Measurements from ENCODE around the gene ATP1A4. TPM values are rescaled to one million over a fixed set of nuclear protein-coding genes. Genes with fewer than 3 reads are reported as not detected.

Gene ATP1A4
- total and polyA plus RNA-seq, 2 donors (not counting 1 experiment from before 2014, with no cell fraction given): not detected

- no peaks in the 10 kb centered on the region for H3K9me3 ChIP-seq (ENCODE audit: control insufficient read depth, insufficient read depth, low read depth, low read length)
- TF ChIP-seq, protein P1, sequence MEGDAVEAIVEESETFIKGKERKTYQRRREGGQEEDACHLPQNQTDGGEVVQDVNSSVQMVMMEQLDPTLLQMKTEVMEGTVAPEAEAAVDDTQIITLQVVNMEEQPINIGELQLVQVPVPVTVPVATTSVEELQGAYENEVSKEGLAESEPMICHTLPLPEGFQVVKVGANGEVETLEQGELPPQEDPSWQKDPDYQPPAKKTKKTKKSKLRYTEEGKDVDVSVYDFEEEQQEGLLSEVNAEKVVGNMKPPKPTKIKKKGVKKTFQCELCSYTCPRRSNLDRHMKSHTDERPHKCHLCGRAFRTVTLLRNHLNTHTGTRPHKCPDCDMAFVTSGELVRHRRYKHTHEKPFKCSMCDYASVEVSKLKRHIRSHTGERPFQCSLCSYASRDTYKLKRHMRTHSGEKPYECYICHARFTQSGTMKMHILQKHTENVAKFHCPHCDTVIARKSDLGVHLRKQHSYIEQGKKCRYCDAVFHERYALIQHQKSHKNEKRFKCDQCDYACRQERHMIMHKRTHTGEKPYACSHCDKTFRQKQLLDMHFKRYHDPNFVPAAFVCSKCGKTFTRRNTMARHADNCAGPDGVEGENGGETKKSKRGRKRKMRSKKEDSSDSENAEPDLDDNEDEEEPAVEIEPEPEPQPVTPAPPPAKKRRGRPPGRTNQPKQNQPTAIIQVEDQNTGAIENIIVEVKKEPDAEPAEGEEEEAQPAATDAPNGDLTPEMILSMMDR (conservative IDR thresholded peaks at IDR 0.05 in 1 of 2, IDR thresholded peaks at IDR 0.05 in 1 of 2; ENCODE audit: low read depth in 1 of 2, low read length in 2 of 2): no peak
- TF ChIP-seq EZH2 (IDR thresholded peaks at IDR 0.05; ENCODE audit: low read length, missing control alignments): no peak
- H2AFZ ChIP-seq (ENCODE audit: low read length): no peak overlapping the region
- no peak overlapping the region for H3K4me2 ChIP-seq (ENCODE audit: extremely low read depth, insufficient read depth, low read length)
- H3K4me3 ChIP-seq (replicated peaks in 1 of 4; ENCODE audit: control extremely low read depth in 1 of 4, insufficient read depth in 1 of 4, low read depth in 3 of 4, low read length in 4 of 4): no peak overlapping the region
- no peaks in the 10 kb centered on the region for H3K79me2 ChIP-seq (ENCODE audit: control insufficient read depth, insufficient read depth, low read length)
- no peak overlapping the region for H3K9ac ChIP-seq (ENCODE audit: insufficient read depth, low read length)
- no peak for DNase-seq (ENCODE audit: low read depth in 2 of 2)
- no peaks in the 10 kb centered on the region for H4K20me1 ChIP-seq (ENCODE audit: control insufficient read depth, extremely low read depth, insufficient read depth, low read length)
- no peaks in the 10 kb centered on the region for H3K36me3 ChIP-seq (ENCODE audit: control insufficient read depth, insufficient read depth, low read length)
- no peaks in the 10 kb centered on the region for H3K4me1 ChIP-seq (ENCODE audit: control insufficient read depth, extremely low read depth, insufficient read depth, low read length)
- H3K27ac ChIP-seq (ENCODE audit: insufficient read depth, low read length): no peak overlapping the region
- H3K27me3 ChIP-seq (ENCODE audit: control insufficient read depth, insufficient read depth, low read length): peaks cover 5% of the 10 kb centered on the region
These were observed 12.7 kb downstream of the ATP1A4 start for GRCh38 chr1:160164121-160164520.

- H3K36me3 ChIP-seq (ENCODE audit: control insufficient read depth, insufficient read depth, low read length): no peaks in the 10 kb centered on the region
- H3K9ac ChIP-seq (ENCODE audit: insufficient read depth, low read length): no peak overlapping the region
- H3K79me2 ChIP-seq (ENCODE audit: control insufficient read depth, insufficient read depth, low read length): no peaks in the 10 kb centered on the region
- H2AFZ ChIP-seq (ENCODE audit: low read length): no peak overlapping the region
- DNase-seq (ENCODE audit: low read depth in 2 of 2): no peak
- no peaks in the 10 kb centered on the region for H3K9me3 ChIP-seq (ENCODE audit: control insufficient read depth, insufficient read depth, low read depth, low read length)
- H3K4me1 ChIP-seq (ENCODE audit: control insufficient read depth, extremely low read depth, insufficient read depth, low read length): no peaks in the 10 kb centered on the region
- TF ChIP-seq EZH2 (IDR thresholded peaks at IDR 0.05; ENCODE audit: low read length, missing control alignments): no peak
- TF ChIP-seq, protein P1 (conservative IDR thresholded peaks at IDR 0.05 in 1 of 2, IDR thresholded peaks at IDR 0.05 in 1 of 2; ENCODE audit: low read depth in 1 of 2, low read length in 2 of 2): no peak
- no peak overlapping the region for H3K4me3 ChIP-seq (replicated peaks in 1 of 4; ENCODE audit: control extremely low read depth in 1 of 4, insufficient read depth in 1 of 4, low read depth in 3 of 4, low read length in 4 of 4)
- H3K27me3 ChIP-seq (ENCODE audit: control insufficient read depth, insufficient read depth, low read length): peaks cover 2% of the 10 kb centered on the region
- no peaks in the 10 kb centered on the region for H4K20me1 ChIP-seq (ENCODE audit: control insufficient read depth, extremely low read depth, insufficient read depth, low read length)
- H3K4me2 ChIP-seq (ENCODE audit: extremely low read depth, insufficient read depth, low read length): no peak overlapping the region
- H3K27ac ChIP-seq (ENCODE audit: insufficient read depth, low read length): no peak overlapping the region
These were observed 14.9 kb downstream of the ATP1A4 start for GRCh38 chr1:160166166-160166868.

GRCh38 chr1:160167056-160167455 is 15.7 kb downstream of the ATP1A4 start:
- no peaks in the 10 kb centered on the region for H4K20me1 ChIP-seq (ENCODE audit: control insufficient read depth, extremely low read depth, insufficient read depth, low read length)
- no peak overlapping the region for H3K9ac ChIP-seq (ENCODE audit: insufficient read depth, low read length)
- no peaks in the 10 kb centered on the region for H3K9me3 ChIP-seq (ENCODE audit: control insufficient read depth, insufficient read depth, low read depth, low read length)
- no peaks in the 10 kb centered on the region for H3K36me3 ChIP-seq (ENCODE audit: control insufficient read depth, insufficient read depth, low read length)
- H3K4me1 ChIP-seq (ENCODE audit: control insufficient read depth, extremely low read depth, insufficient read depth, low read length): no peaks in the 10 kb centered on the region
- DNase-seq (ENCODE audit: low read depth in 2 of 2): no peak
- no peak overlapping the region for H2AFZ ChIP-seq (ENCODE audit: low read length)
- H3K4me2 ChIP-seq (ENCODE audit: extremely low read depth, insufficient read depth, low read length): no peak overlapping the region
- H3K27me3 ChIP-seq (ENCODE audit: control insufficient read depth, insufficient read depth, low read length): peaks cover 2% of the 10 kb centered on the region
- H3K79me2 ChIP-seq (ENCODE audit: control insufficient read depth, insufficient read depth, low read length): no peaks in the 10 kb centered on the region
- TF ChIP-seq, protein P1 (conservative IDR thresholded peaks at IDR 0.05 in 1 of 2, IDR thresholded peaks at IDR 0.05 in 1 of 2; ENCODE audit: low read depth in 1 of 2, low read length in 2 of 2): no peak
- TF ChIP-seq EZH2 (IDR thresholded peaks at IDR 0.05; ENCODE audit: low read length, missing control alignments): no peak
- H3K27ac ChIP-seq (ENCODE audit: insufficient read depth, low read length): no peak overlapping the region
- no peak overlapping the region for H3K4me3 ChIP-seq (replicated peaks in 1 of 4; ENCODE audit: control extremely low read depth in 1 of 4, insufficient read depth in 1 of 4, low read depth in 3 of 4, low read length in 4 of 4)

Data from fibroblast of lung (primary cell).